NCI-H2196 treated with DMSO at 0.1 percent for 48 hours (cell line): Measurements from ENCODE around the gene LSM12.
"Not testable (repeated sequence)": the region's sequence is repeated elsewhere in the genome, so short reads cannot be mapped to it uniquely, and the experiment has no call there.

Experiments used
- DNase-seq: peaks from one replicate; lab custom pipeline; 2025; ENCODE audit not compliant: unreplicated experiment; lab: John Stamatoyannopoulos, UW

Gene LSM12

GRCh38 chr17:44044071-44044470 lies 22.4 kb downstream of the LSM12 start:
- no peak for DNase-seq

- DNase-seq: no peak
These were observed 23.2 kb downstream of the LSM12 start for GRCh38 chr17:44043272-44043696.

- DNase-seq: no peak
These were observed 26.4 kb downstream of the LSM12 start for GRCh38 chr17:44039829-44040635.

GRCh38 chr17:44038604-44039011 lies 27.9 kb downstream of the LSM12 start:
- no peak for DNase-seq

- DNase-seq: no peak
These were observed 29.0 kb downstream of the LSM12 start for GRCh38 chr17:44037471-44037870.

GRCh38 chr17:44034688-44035087 lies 31.8 kb downstream of the LSM12 start:
- not testable (repeated sequence) for DNase-seq

GRCh38 chr17:44033861-44034408 lies 32.5 kb downstream of the LSM12 start:
- no peak for DNase-seq

- DNase-seq: no peak
These were observed 36.0 kb downstream of the LSM12 start for GRCh38 chr17:44030482-44030881.

- no peak for DNase-seq
These were observed 36.7 kb downstream of the LSM12 start for GRCh38 chr17:44029736-44030135.

- DNase-seq: no peak
These were observed 41.6 kb downstream of the LSM12 start for GRCh38 chr17:44024853-44025252.

- peak; percentile 83 for DNase-seq
These were observed 42.2 kb downstream of the LSM12 start for GRCh38 chr17:44024271-44024663.

- peak; percentile 30 for DNase-seq
These were observed 42.8 kb downstream of the LSM12 start for GRCh38 chr17:44023545-44024270.

GRCh38 chr17:44022246-44022645 lies 44.2 kb downstream of the LSM12 start:
- no peak for DNase-seq

GRCh38 chr17:44021227-44021626 lies 45.2 kb downstream of the LSM12 start:
- DNase-seq: not testable (repeated sequence)

- peak; percentile 83 for DNase-seq
These were observed 51.9 kb downstream of the LSM12 start, which contains the start of gene TMEM101 for GRCh38 chr17:44014437-44015172. TMEM101 (minus strand) TSS chr17:44014963; CDS start chr17:44014952, 11 bp downstream.

- DNase-seq: no peak
These were observed 52.4 kb downstream of the LSM12 start for GRCh38 chr17:44014133-44014436.

- no peak for DNase-seq
These were observed 53.6 kb downstream of the LSM12 start for GRCh38 chr17:44012874-44013273.

GRCh38 chr17:44012391-44012790 lies 54.1 kb downstream of the LSM12 start:
- DNase-seq: no peak

- no peak for DNase-seq
These were observed 54.6 kb downstream of the LSM12 start for GRCh38 chr17:44011876-44012275.

GRCh38 chr17:44010966-44011647 lies 55.4 kb downstream of the LSM12 start:
- no peak for DNase-seq
